Panc1 (cell line): ENCODE data around the gene KDM2A. TPM values are rescaled to one million over a fixed set of nuclear protein-coding genes. Genes with fewer than 3 reads are reported as not detected.

Source experiments
- ATAC-seq: fragments of 200-7000 bp; cut with Tn5 transposase; 2 replicates; pipeline ENCODE4 v1.9.1; 2020; ENCODE audit warnings: mild to moderate bottlenecking, moderate library complexity
- BruUV-seq: library from RNA; stranded (reverse); fragments of 400-500 nt; replicated peaks from 2 replicates; lab custom pipeline; 2021; lab: Mats Ljungman, UMichigan
- CTCF ChIA-PET: fragments of 300-600 bp; sonication (Branson Sonifier 250); formaldehyde crosslinking; loops from one replicate; lab custom pipeline; 2022; ENCODE audit warnings: antibody characterized with exemption; lab: Charles Lee
- POLR2A ChIA-PET: fragments of 300-600 bp; sonication (Branson Sonifier 250); formaldehyde crosslinking; loops from one replicate; lab custom pipeline; 2022; ENCODE audit warnings: antibody characterized with exemption; lab: Charles Lee
- DNase-seq: peaks from one replicate; pipeline ENCODE4 v3.0.0-alpha.2; 2010; ENCODE audit warnings: low read depth, low spot score
- H3K27ac ChIP-seq: 2 replicates; pipeline ENCODE4 v1.5.1; 2011; ENCODE audit warnings: mild to moderate bottlenecking, low read length, inconsistent platforms
- H3K27me3 ChIP-seq: fragments of 200-500 bp; sonication (Bioruptor generic); 2 replicates; pipeline ENCODE4 v1.6.0; 2014; ENCODE audit warnings: low read length, inconsistent platforms; ENCODE audit not compliant: control insufficient read depth, insufficient read depth
- H3K36me3 ChIP-seq: fragments of 200-500 bp; sonication (Bioruptor generic); 2 replicates; pipeline ENCODE4 v1.5.1; 2014; ENCODE audit warnings: inconsistent platforms, mild to moderate bottlenecking, low read length, moderate library complexity; ENCODE audit not compliant: control insufficient read depth, insufficient read depth
- H3K4me1 ChIP-seq: 2 replicates; pipeline ENCODE4 v1.5.1; 2011; ENCODE audit warnings: inconsistent platforms, mild to moderate bottlenecking, low read length, moderate library complexity; ENCODE audit not compliant: control insufficient read depth, insufficient read depth
- H3K4me3 ChIP-seq, 2 experiments: 2 replicates each; pipeline ENCODE4 v1.5.1; 2011 to 2012; ENCODE audit warnings: low read depth in 2 of 2, low read length in 2 of 2, mild to moderate bottlenecking in 2 of 2, inconsistent platforms in 1 of 2, moderate library complexity in 1 of 2
- H3K9me3 ChIP-seq: fragments of 200-500 bp; sonication (Bioruptor generic); 2 replicates; pipeline ENCODE4 v1.5.1; 2014; ENCODE audit warnings: low read depth, mild to moderate bottlenecking, inconsistent platforms, low read length, moderate library complexity; ENCODE audit not compliant: control insufficient read depth, insufficient read depth
- CTCF ChIP-seq: fragments of 450-650 bp; IDR thresholded peaks from 2 replicates; pipeline ENCODE4 v1.5.1; 2017; ENCODE audit warnings: mild to moderate bottlenecking
- POLR2AphosphoS5 ChIP-seq: IDR thresholded peaks from 2 replicates; pipeline ENCODE4 v1.6.1; 2012; ENCODE audit warnings: mild to moderate bottlenecking, low read depth, low read length, moderate library complexity
- REST ChIP-seq, 2 experiments: IDR thresholded peaks; 2 replicates each; pipeline ENCODE4 v1.6.1; 2011 to 2012; ENCODE audit warnings: low read depth in 2 of 2, control low read depth in 1 of 2, low read length in 1 of 2, mild to moderate bottlenecking in 1 of 2, moderate library complexity in 1 of 2; ENCODE audit not compliant: insufficient read depth in 1 of 2
- SIN3A ChIP-seq: IDR thresholded peaks from 2 replicates; pipeline ENCODE4 v1.6.1; 2012; ENCODE audit warnings: low read depth, mild to moderate bottlenecking, low read length, moderate library complexity, borderline replicate concordance; ENCODE audit not compliant: insufficient read depth
- TCF7L2 ChIP-seq: IDR thresholded peaks from 2 replicates; pipeline ENCODE4 v1.6.1; 2011; ENCODE audit warnings: mild to moderate bottlenecking, low read depth, low read length, inconsistent platforms
- in situ Hi-C: cut with HindIII; loops from 2 replicates; pipeline ENCODE4 v1.10.0; 2016; ENCODE audit warnings: low sequenced_read_pairs, low pct_unique_long_range_greater_than_20kb
- intact Hi-C: fragments of 100-400 bp; cut with micrococcal nuclease; formaldehyde crosslinking; loops from one replicate; pipeline ENCODE4 v1.10.0; 2022; ENCODE audit not compliant: unreplicated experiment
- total RNA-seq: library from RNA; stranded (reverse); gene quantifications from one replicate; pipeline ENCODE4 v1.2.1, GENCODE V29; 2021; ENCODE audit not compliant: unreplicated experiment

The KDM2A gene
- total RNA-seq, 1 experiment from 2014 or later, result 112 TPM

- no peak for TF ChIP-seq SIN3A
- no peak for TF ChIP-seq TCF7L2
- TF ChIP-seq REST (IDR thresholded peaks at IDR 0.05; ENCODE audit: insufficient read depth in 1 of 2, low read depth in 2 of 2, low read length in 1 of 2), result no peak
- no peak for TF ChIP-seq CTCF
- TF ChIP-seq POLR2AphosphoS5, result no peak
- Histone ChIP-seq H3K4me3 (no peak overlapping the region), H3K27ac (no peak overlapping the region), H3K36me3 (peaks cover 2% of the 10 kb centered on the region; the same call in 1 of the 2 replicates), H3K27me3 (no peaks in the 10 kb centered on the region), H3K9me3 (no peaks in the 10 kb centered on the region), H3K4me1 (peaks cover 18% of the 10 kb centered on the region)
- BruUV-seq, result no TSS peak
- ATAC-seq (no peak), DNase-seq (no peak)
- ChIA-PET CTCF (interaction anchor here (1.0 kb wide), 1 partner anchor 29 kb away, joined by 4 read pairs; no protein-coding TSS in a partner anchor), POLR2A (no interaction called here)
- in situ Hi-C loops (no loop called here), intact Hi-C loops (no loop called here)
These were observed 172.7 kb downstream of the KDM2A start for GRCh38 chr11:67291481-67292381.

- peaks cover 18% of the 10 kb centered on the region for H3K4me1 ChIP-seq
- H3K9me3 ChIP-seq, result no peaks in the 10 kb centered on the region
- ATAC-seq (no peak), DNase-seq (no peak)
- H3K27me3 ChIP-seq, result no peaks in the 10 kb centered on the region
- no TSS peak for BruUV-seq
- H3K36me3 ChIP-seq, result peaks cover 2% of the 10 kb centered on the region; the same call in 1 of the 2 replicates
- POLR2A ChIA-PET, result no interaction called here
- no peak for TF ChIP-seq SIN3A
- H3K27ac ChIP-seq, result no peak overlapping the region
- intact Hi-C loops (no loop called here), in situ Hi-C loops (no loop called here)
- CTCF ChIA-PET, result interaction anchor here (1.0 kb wide), 1 partner anchor 30 kb away, joined by 4 read pairs; no protein-coding TSS in a partner anchor
- H3K4me3 ChIP-seq, result no peak overlapping the region
These were observed 173.6 kb downstream of the KDM2A start for GRCh38 chr11:67292671-67293070.

GRCh38 chr11:67293090-67293489 lies 174.0 kb downstream of the KDM2A start:
- H3K36me3 ChIP-seq, result peaks cover 2% of the 10 kb centered on the region; the same call in 1 of the 2 replicates
- H3K27me3 ChIP-seq, result no peaks in the 10 kb centered on the region
- DNase-seq (no peak), ATAC-seq (no peak)
- POLR2A ChIA-PET, result no interaction called here
- no peak overlapping the region for H3K4me3 ChIP-seq
- CTCF ChIA-PET, result interaction anchor here (1.0 kb wide), 1 partner anchor 31 kb away, joined by 4 read pairs; no protein-coding TSS in a partner anchor
- no peaks in the 10 kb centered on the region for H3K9me3 ChIP-seq
- intact Hi-C loops (no loop called here), in situ Hi-C loops (no loop called here)
- TF ChIP-seq CTCF (no peak), REST (IDR thresholded peaks at IDR 0.05; ENCODE audit: insufficient read depth in 1 of 2, low read depth in 2 of 2, low read length in 1 of 2) (no peak), TCF7L2 (no peak), SIN3A (no peak), POLR2AphosphoS5 (no peak)
- BruUV-seq, result TSS peak; percentile 60
- no peak overlapping the region for H3K27ac ChIP-seq
- H3K4me1 ChIP-seq, result peaks cover 14% of the 10 kb centered on the region
